Karpas-422 (cell line): Measurements from ENCODE around the gene SYNE1. TPM values are rescaled to one million over a fixed set of nuclear protein-coding genes. Genes with fewer than 3 reads are reported as not detected.

Source experiments
- DNase-seq: peaks from one replicate; pipeline ENCODE4 v3.0.0-alpha.2; 2015
- H2AFZ ChIP-seq: fragments of 200-600 bp; sonication (generic); 2 replicates; pipeline ENCODE4 v1.6.1; 2014; ENCODE audit warnings: antibody characterized with exemption, low read length, mixed read lengths
- H3K27ac ChIP-seq: fragments of 200-600 bp; sonication (generic); 2 replicates; pipeline ENCODE4 v1.5.1; 2014; ENCODE audit warnings: mild to moderate bottlenecking, low read length, moderate library complexity
- H3K27me3 ChIP-seq: fragments of 200-600 bp; sonication (generic); 2 replicates; pipeline ENCODE4 v1.6.1; 2014; ENCODE audit warnings: low read length, mixed read lengths
- H3K36me3 ChIP-seq: fragments of 200-600 bp; sonication (generic); 2 replicates; pipeline ENCODE4 v1.6.1; 2014; ENCODE audit warnings: low read length, mixed read lengths; ENCODE audit not compliant: insufficient read depth
- H3K4me1 ChIP-seq: fragments of 200-600 bp; sonication (generic); 2 replicates; pipeline ENCODE4 v1.6.1; 2014; ENCODE audit warnings: mild to moderate bottlenecking, low read length, mixed read lengths
- H3K4me2 ChIP-seq: fragments of 200-600 bp; sonication (generic); 2 replicates; pipeline ENCODE4 v1.6.1; 2014; ENCODE audit warnings: low read length, low read depth, mild to moderate bottlenecking; ENCODE audit not compliant: poor library complexity, severe bottlenecking
- H3K4me3 ChIP-seq: fragments of 200-600 bp; sonication (generic); 2 replicates; pipeline ENCODE4 v1.5.1; 2014; ENCODE audit warnings: mild to moderate bottlenecking, antibody characterized with exemption, low read length, mixed read lengths
- H3K79me2 ChIP-seq: fragments of 200-600 bp; sonication (generic); 2 replicates; pipeline ENCODE4 v1.6.1; 2014; ENCODE audit warnings: mild to moderate bottlenecking, low read length, mixed read lengths
- H3K9ac ChIP-seq: fragments of 200-600 bp; sonication (generic); 2 replicates; pipeline ENCODE4 v1.6.0; 2014; ENCODE audit warnings: low read length
- H3K9me2 ChIP-seq: fragments of 200-600 bp; sonication (generic), shearing (Covaris generic); replicated peaks from 2 replicates; pipeline ENCODE4 v1.6.0; 2014; ENCODE audit warnings: mild to moderate bottlenecking, low read length, moderate library complexity; ENCODE audit not compliant: insufficient read depth
- H3K9me3 ChIP-seq: fragments of 300-700, 200-600 bp; sonication (generic); 2 replicates; pipeline ENCODE4 v1.6.1; 2014; ENCODE audit warnings: low read length, mixed read lengths
- H4K20me1 ChIP-seq: fragments of 200-600 bp; sonication (generic); 2 replicates; pipeline ENCODE4 v1.6.1; 2014; ENCODE audit warnings: mild to moderate bottlenecking, antibody characterized with exemption, low read length, low read depth; ENCODE audit not compliant: insufficient read depth
- small RNA-seq: library from RNA; depleted of rRNA; stranded (forward); fragments of <200 nt; gene quantifications from one replicate; pipeline ENCODE3, GENCODE V24; 2014
- total RNA-seq: library from RNA; depleted of rRNA; stranded (reverse); fragments of >200 nt; shearing (Covaris generic); gene quantifications from 2 replicates; pipeline ENCODE4 v1.2.3, GENCODE V29; 2014; ENCODE audit warnings: low replicate concordance; rRNA removed

The SYNE1 gene
- total RNA-seq, 1 experiment from 2014 or later: 137 TPM

GRCh38 chr6:152071843-152072242 lies 565.3 kb downstream of the SYNE1 start:
- H4K20me1 ChIP-seq: no peaks in the 10 kb centered on the region
- H3K79me2 ChIP-seq: no peaks in the 10 kb centered on the region
- H2AFZ ChIP-seq: no peak overlapping the region
- H3K27me3 ChIP-seq: no peaks in the 10 kb centered on the region
- H3K36me3 ChIP-seq: peaks cover 10% of the 10 kb centered on the region; the same call in 1 of the 2 replicates
- H3K4me2 ChIP-seq: no peak overlapping the region
- no peaks in the 10 kb centered on the region for H3K4me1 ChIP-seq
- H3K27ac ChIP-seq: no peak overlapping the region
- no peak overlapping the region for H3K9ac ChIP-seq
- H3K4me3 ChIP-seq: no peak overlapping the region
- no peak for DNase-seq
- H3K9me2 ChIP-seq: no peaks in the 10 kb centered on the region
- H3K9me3 ChIP-seq: peaks cover 9% of the 10 kb centered on the region

Small RNA genes lying within 50 kb of the gene (small RNA-seq; reads per million reads assigned to genes)
- not detected for gene RNA5SP223

Other genes with a start within 250 kb of the SYNE1 start
- gene MYCT1, start 60.5 kb upstream of the SYNE1 start, total RNA-seq: not detected in 2 replicates
- gene VIP, start 113.4 kb upstream of the SYNE1 start, total RNA-seq: not detected in 2 replicates